ENCODE results near the gene CYP46A1. TPM values are rescaled to one million over a fixed set of nuclear protein-coding genes. Genes with fewer than 3 reads are reported as not detected.

The CYP46A1 gene
- total and polyA plus RNA-seq, 2 donors from 2014 or later: 0.82 to 2.5 TPM

DNA sequence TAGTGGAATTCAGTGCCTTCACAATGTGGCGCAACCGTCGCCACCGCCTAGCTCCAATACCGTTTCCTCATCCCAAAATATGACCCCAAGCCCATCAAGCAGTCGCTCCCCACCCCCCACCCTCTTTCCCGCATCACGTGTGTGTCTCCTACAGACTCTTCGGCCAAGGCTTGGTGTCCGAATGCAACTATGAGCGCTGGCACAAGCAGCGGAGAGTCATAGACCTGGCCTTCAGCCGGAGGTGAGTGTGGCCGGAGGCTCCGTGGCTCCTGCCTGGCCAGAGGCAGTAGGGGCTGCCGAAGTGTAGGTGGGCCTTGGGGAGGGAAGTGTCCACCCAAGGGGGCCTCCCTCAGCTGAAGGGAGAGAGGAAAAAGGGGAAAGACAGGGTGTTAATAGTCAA, 15.8 kb downstream of the CYP46A1 start:
- no peak for DNase-seq
- TF ChIP-seq, protein P1, sequence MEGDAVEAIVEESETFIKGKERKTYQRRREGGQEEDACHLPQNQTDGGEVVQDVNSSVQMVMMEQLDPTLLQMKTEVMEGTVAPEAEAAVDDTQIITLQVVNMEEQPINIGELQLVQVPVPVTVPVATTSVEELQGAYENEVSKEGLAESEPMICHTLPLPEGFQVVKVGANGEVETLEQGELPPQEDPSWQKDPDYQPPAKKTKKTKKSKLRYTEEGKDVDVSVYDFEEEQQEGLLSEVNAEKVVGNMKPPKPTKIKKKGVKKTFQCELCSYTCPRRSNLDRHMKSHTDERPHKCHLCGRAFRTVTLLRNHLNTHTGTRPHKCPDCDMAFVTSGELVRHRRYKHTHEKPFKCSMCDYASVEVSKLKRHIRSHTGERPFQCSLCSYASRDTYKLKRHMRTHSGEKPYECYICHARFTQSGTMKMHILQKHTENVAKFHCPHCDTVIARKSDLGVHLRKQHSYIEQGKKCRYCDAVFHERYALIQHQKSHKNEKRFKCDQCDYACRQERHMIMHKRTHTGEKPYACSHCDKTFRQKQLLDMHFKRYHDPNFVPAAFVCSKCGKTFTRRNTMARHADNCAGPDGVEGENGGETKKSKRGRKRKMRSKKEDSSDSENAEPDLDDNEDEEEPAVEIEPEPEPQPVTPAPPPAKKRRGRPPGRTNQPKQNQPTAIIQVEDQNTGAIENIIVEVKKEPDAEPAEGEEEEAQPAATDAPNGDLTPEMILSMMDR (IDR thresholded peaks at IDR 0.05; ENCODE audit: borderline replicate concordance, extremely low read depth, insufficient read depth): no peak
- Histone ChIP-seq H3K4me1 (ENCODE audit: control insufficient read depth in 2 of 3, insufficient read depth in 2 of 3, low read depth in 1 of 3, low read length in 3 of 3) (no peaks in the 10 kb centered on the region), H3K9me3 (ENCODE audit: control insufficient read depth in 2 of 3, insufficient read depth in 1 of 3, low read length in 3 of 3) (peaks cover 0 to 10% (median 0%) of the 10 kb centered on the region in 3 donors), H3K27me3 (ENCODE audit: control insufficient read depth, insufficient read depth, low read length) (no peaks in the 10 kb centered on the region), H3K9ac (ENCODE audit: low read length in 3 of 3) (no peak overlapping the region), H3K36me3 (ENCODE audit: control insufficient read depth in 2 of 3, insufficient read depth in 3 of 3, low read length in 3 of 3) (no peaks in the 10 kb centered on the region), H3K4me3 (ENCODE audit: low read length in 3 of 3) (no peak overlapping the region), H3K27ac (ENCODE audit: low read depth in 2 of 2, low read length in 2 of 2) (no peak overlapping the region)
- no peak for FAIRE-seq
- intact Hi-C loops (cut with DNase I): no loop called here

DNA sequence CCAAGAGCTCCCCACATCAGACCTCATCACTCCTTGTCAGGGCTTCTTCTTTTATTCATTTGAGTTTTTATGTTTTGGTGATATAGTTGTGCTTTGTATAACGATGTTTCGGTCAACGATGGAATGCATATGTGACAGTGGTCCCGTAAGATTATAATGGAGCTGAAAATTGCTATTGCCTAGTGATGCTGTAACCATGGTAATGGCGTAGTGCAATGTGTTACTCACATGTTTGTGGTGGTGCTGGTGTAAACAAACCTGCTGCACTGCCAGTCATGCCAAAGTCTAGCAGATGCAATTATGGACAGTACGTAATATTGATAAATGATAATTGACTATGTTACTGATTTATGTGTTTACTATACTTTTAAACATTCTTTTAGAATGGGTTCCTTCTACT, 16.3 kb downstream of the CYP46A1 start:
- TF ChIP-seq, protein P1 (IDR thresholded peaks at IDR 0.05; ENCODE audit: borderline replicate concordance, extremely low read depth, insufficient read depth): no peak
- no peak for DNase-seq
- Histone ChIP-seq H3K27ac (ENCODE audit: low read depth in 2 of 2, low read length in 2 of 2) (no peak overlapping the region), H3K36me3 (ENCODE audit: control insufficient read depth in 2 of 3, insufficient read depth in 3 of 3, low read length in 3 of 3) (no peaks in the 10 kb centered on the region), H3K27me3 (ENCODE audit: control insufficient read depth, insufficient read depth, low read length) (no peaks in the 10 kb centered on the region), H3K9ac (ENCODE audit: low read length in 3 of 3) (no peak overlapping the region), H3K4me1 (ENCODE audit: control insufficient read depth in 2 of 3, insufficient read depth in 2 of 3, low read depth in 1 of 3, low read length in 3 of 3) (no peaks in the 10 kb centered on the region), H3K4me3 (ENCODE audit: low read length in 3 of 3) (no peak overlapping the region), H3K9me3 (ENCODE audit: control insufficient read depth in 2 of 3, insufficient read depth in 1 of 3, low read length in 3 of 3) (peaks cover 0 to 10% (median 0%) of the 10 kb centered on the region in 3 donors)
- intact Hi-C loops (cut with DNase I): no loop called here
- FAIRE-seq: no peak

DNA sequence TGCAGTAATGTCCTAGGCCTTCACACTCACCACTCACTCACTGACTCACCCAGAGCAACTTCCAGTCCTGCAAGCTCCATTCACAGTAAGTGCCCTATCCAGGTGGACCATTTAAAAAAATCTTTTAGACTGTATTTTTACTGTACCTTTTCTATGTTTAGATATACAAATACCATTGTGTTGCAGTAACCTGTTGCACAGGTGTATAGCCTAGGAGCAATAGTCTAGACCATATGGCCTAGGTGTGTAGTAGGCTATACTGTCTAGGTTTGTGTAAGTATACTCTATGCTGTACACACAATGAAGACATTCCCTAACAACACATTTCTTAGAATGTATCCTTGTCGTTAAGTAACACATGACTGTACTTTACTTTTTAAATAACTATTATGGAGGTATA, 17.2 kb downstream of the CYP46A1 start:
- H3K9me3 ChIP-seq (ENCODE audit: control insufficient read depth in 2 of 3, insufficient read depth in 1 of 3, low read length in 3 of 3): peaks cover 0 to 10% (median 0%) of the 10 kb centered on the region in 3 donors
- TF ChIP-seq, protein P1 (IDR thresholded peaks at IDR 0.05; ENCODE audit: borderline replicate concordance, extremely low read depth, insufficient read depth): no peak
- H3K27ac ChIP-seq (ENCODE audit: low read depth in 2 of 2, low read length in 2 of 2): no peak overlapping the region
- H3K36me3 ChIP-seq (ENCODE audit: control insufficient read depth in 2 of 3, insufficient read depth in 3 of 3, low read length in 3 of 3): no peaks in the 10 kb centered on the region
- H3K4me3 ChIP-seq (ENCODE audit: low read length in 3 of 3): no peak overlapping the region
- no peak overlapping the region for H3K9ac ChIP-seq (ENCODE audit: low read length in 3 of 3)
- H3K27me3 ChIP-seq (ENCODE audit: control insufficient read depth, insufficient read depth, low read length): no peaks in the 10 kb centered on the region
- DNase-seq (no peak), FAIRE-seq (no peak)
- H3K4me1 ChIP-seq (ENCODE audit: control insufficient read depth in 2 of 3, insufficient read depth in 2 of 3, low read depth in 1 of 3, low read length in 3 of 3): no peaks in the 10 kb centered on the region
- intact Hi-C loops (cut with DNase I): no loop called here

DNA sequence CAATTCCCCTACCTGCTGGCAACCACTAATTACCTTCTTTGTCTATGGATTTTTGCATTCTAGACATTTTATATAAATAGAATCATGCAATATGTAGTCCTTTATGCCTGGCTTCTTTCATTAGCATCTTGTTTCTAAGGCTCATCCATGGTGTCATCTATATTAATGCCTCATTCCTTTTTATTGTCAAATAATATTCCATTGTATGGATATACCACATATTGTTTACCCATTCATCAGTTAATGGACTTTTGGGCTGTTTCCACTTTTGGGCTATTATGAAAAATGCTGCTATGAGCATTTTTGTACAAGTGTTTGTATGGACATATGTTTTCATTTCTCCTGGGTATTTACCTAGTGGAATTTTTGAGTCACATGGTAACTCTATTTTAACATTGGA, 18.0 kb downstream of the CYP46A1 start:
- H3K9ac ChIP-seq (ENCODE audit: low read length in 3 of 3): no peak overlapping the region
- H3K36me3 ChIP-seq (ENCODE audit: control insufficient read depth in 2 of 3, insufficient read depth in 3 of 3, low read length in 3 of 3): no peaks in the 10 kb centered on the region
- FAIRE-seq: no peak
- no peaks in the 10 kb centered on the region for H3K4me1 ChIP-seq (ENCODE audit: control insufficient read depth in 2 of 3, insufficient read depth in 2 of 3, low read depth in 1 of 3, low read length in 3 of 3)
- intact Hi-C loops (cut with DNase I): no loop called here
- no peak overlapping the region for H3K4me3 ChIP-seq (ENCODE audit: low read length in 3 of 3)
- no peaks in the 10 kb centered on the region for H3K27me3 ChIP-seq (ENCODE audit: control insufficient read depth, insufficient read depth, low read length)
- TF ChIP-seq, protein P1 (IDR thresholded peaks at IDR 0.05; ENCODE audit: borderline replicate concordance, extremely low read depth, insufficient read depth): no peak
- H3K27ac ChIP-seq (ENCODE audit: low read depth in 2 of 2, low read length in 2 of 2): no peak overlapping the region
- no peak for DNase-seq
- peaks cover 0 to 10% (median 0%) of the 10 kb centered on the region in 3 donors for H3K9me3 ChIP-seq (ENCODE audit: control insufficient read depth in 2 of 3, insufficient read depth in 1 of 3, low read length in 3 of 3)
